ENCODE results near the gene ATR.

DNA sequence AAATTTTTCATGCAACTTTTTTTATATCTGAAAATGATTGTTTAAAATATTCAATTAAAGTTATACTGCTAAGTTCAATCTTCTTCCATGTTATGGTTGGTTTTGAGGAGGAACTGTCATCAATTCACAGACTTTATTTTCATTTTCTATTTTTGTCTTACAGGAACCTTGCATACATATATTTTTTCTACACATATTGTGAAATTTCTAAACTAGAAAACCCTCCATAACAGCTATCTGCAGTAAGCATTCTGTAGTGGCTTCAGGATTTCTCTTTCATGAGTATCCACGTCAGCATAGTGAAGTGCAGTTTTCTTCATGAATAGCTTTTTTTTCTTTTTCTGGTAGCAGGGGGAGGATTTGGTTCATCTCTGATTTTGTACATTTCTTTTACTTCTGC lies 48.2 kb downstream of the ATR start:
- TF ChIP-seq, protein P1, sequence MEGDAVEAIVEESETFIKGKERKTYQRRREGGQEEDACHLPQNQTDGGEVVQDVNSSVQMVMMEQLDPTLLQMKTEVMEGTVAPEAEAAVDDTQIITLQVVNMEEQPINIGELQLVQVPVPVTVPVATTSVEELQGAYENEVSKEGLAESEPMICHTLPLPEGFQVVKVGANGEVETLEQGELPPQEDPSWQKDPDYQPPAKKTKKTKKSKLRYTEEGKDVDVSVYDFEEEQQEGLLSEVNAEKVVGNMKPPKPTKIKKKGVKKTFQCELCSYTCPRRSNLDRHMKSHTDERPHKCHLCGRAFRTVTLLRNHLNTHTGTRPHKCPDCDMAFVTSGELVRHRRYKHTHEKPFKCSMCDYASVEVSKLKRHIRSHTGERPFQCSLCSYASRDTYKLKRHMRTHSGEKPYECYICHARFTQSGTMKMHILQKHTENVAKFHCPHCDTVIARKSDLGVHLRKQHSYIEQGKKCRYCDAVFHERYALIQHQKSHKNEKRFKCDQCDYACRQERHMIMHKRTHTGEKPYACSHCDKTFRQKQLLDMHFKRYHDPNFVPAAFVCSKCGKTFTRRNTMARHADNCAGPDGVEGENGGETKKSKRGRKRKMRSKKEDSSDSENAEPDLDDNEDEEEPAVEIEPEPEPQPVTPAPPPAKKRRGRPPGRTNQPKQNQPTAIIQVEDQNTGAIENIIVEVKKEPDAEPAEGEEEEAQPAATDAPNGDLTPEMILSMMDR (optimal IDR thresholded peaks at IDR 0.05 in 1 of 3, IDR thresholded peaks at IDR 0.05 in 1 of 3, conservative IDR thresholded peaks at IDR 0.05 in 1 of 3; ENCODE audit: extremely low read depth in 1 of 3, insufficient read depth in 2 of 3, low read length in 3 of 3) = no peak
- TF ChIP-seq EZH2 (IDR thresholded peaks at IDR 0.05; ENCODE audit: low read length) = no peak
